ENCODE results near the gene KIF1B.

DNA sequence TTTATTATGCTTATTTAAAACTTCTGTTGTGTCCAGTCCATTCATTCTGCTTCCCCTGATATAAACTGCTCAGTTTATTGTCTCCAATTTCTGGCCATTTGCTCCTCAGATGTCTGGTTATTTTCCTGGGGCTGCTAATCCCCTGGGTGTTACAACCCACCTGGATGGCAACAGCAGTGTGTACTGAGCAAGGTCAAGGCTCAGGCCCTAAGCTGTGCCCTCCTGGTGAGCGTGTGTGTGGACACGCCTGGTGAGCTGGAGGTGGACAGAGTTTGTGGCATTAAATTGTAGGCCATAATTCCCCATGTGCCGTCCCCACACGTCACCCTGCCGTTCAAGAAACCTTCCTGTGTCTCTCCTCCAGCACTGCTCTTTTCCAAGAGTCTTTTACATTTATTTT lies 18.1 kb upstream of the KIF1B start:
- TF ChIP-seq, protein P1, sequence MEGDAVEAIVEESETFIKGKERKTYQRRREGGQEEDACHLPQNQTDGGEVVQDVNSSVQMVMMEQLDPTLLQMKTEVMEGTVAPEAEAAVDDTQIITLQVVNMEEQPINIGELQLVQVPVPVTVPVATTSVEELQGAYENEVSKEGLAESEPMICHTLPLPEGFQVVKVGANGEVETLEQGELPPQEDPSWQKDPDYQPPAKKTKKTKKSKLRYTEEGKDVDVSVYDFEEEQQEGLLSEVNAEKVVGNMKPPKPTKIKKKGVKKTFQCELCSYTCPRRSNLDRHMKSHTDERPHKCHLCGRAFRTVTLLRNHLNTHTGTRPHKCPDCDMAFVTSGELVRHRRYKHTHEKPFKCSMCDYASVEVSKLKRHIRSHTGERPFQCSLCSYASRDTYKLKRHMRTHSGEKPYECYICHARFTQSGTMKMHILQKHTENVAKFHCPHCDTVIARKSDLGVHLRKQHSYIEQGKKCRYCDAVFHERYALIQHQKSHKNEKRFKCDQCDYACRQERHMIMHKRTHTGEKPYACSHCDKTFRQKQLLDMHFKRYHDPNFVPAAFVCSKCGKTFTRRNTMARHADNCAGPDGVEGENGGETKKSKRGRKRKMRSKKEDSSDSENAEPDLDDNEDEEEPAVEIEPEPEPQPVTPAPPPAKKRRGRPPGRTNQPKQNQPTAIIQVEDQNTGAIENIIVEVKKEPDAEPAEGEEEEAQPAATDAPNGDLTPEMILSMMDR (IDR thresholded peaks at IDR 0.05 in 8 of 11, conservative IDR thresholded peaks at IDR 0.05 in 3 of 11), result no peak
- TF ChIP-seq POLR2AphosphoS5 (IDR thresholded peaks at IDR 0.05) (no peak), POLR2A (IDR thresholded peaks at IDR 0.05) (no peak)
